Stimulated activated CD8-positive, alpha-beta memory T cell treated with anti-CD3 and anti-CD28 coated beads, Interleukin-2, amount 100 ng/mL, for 48 hours (primary cell): ENCODE results near the gene ZDHHC11.
"Not testable (repeated sequence)": the region's sequence is repeated elsewhere in the genome, so short reads cannot be mapped to it uniquely, and the experiment has no call there.

Source experiments
- DNase-seq, 2 donors: peaks; one replicate each; pipeline ENCODE4 v3.0.0-alpha.2; 2020; ENCODE audit warnings: low read depth in 2 of 2

ZDHHC11 gene

DNA sequence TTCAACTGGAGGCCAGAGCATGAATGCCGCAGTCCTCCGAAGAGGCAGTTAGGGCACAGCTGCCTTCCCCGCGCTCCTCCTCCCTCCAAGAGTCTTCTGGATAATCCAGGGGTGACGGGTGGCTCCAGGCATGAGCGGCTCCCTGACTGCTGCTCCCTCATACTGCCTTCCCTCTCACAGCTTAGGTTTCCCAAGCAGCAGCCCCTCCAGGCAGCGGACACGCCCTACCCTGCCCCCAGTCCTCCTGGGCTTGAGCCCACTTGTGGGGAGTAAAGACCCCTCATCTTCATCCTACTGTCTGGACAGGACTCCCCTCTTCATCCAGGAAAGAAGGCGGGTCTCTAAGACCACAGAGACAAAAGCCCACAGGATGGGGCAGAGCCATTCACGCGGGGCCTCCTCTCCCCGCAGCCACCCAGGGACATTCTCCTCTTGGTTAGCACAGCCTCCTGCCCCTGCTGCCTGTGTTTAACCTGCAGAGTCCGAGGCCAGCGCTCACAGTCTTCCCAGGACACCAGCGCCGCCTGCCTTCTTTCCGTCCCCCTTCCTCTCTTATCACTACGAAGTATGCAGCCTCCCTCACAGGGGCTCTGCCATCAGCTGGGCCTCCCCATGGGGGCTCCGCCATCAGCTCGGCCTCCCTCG, 5.6 kb downstream of the ZDHHC11 start:
- not testable (repeated sequence) for DNase-seq

DNA sequence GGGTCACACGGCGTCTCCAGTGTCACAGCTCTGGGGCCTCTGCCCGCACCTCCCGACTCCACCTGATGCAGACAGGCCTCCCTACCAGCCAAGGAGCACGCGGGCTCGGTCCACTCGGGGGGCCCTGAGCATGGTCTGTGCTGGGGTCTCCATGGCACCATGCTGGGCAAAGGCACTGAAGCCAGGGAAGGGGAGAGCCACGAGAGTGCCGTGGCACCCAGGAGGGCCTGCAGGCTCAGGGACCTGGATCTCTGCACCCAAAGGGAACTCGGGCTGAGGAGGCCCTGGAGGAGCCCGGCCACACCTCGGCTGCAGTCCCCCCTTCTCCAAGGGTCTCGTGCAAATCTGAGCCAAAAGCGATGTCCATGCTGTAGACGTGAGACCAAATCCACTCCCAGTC, 6.4 kb downstream of the ZDHHC11 start:
- DNase-seq = not testable (repeated sequence)

DNA sequence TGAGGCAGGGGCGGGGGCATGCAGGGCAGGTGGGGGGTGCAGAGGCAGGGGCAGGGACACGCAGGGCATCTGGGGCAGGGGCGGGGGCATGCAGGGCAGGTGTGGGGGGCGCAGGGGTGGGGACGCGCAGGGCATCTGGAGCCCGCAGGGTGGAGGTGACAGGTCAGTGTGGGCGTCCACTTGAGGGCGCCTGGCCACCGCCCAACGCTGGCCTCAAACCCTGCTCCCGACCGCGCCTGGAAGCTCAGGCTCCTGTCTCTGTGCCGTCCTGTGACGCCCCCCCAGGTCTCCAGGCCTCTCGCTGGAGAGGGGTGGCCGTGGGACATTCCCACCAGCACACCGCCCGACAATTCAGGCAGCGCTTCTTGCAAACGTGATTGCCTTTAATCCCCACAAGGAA, 6.9 kb downstream of the ZDHHC11 start:
- DNase-seq = not testable (repeated sequence)

DNA sequence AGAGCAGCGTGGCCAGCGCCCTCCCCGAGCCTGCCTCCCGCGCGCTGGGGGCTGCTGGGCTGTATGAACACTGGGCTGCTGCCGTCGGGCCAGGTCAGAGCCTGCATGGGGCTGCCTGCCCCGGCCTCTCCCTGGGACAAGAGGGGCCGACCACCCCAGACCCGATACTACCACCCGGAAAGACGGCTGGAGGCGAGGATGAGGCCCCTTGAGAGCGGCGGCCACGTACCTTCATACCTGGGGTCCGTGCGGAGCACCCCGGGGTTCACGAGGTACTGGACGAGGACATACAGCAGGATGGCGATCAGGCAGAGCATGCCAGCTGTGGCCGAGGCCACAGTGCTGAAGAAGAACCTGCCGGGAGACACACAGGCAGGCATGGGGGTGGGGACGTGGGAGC, 7.4 kb downstream of the ZDHHC11 start:
- DNase-seq = not testable (repeated sequence)

DNA sequence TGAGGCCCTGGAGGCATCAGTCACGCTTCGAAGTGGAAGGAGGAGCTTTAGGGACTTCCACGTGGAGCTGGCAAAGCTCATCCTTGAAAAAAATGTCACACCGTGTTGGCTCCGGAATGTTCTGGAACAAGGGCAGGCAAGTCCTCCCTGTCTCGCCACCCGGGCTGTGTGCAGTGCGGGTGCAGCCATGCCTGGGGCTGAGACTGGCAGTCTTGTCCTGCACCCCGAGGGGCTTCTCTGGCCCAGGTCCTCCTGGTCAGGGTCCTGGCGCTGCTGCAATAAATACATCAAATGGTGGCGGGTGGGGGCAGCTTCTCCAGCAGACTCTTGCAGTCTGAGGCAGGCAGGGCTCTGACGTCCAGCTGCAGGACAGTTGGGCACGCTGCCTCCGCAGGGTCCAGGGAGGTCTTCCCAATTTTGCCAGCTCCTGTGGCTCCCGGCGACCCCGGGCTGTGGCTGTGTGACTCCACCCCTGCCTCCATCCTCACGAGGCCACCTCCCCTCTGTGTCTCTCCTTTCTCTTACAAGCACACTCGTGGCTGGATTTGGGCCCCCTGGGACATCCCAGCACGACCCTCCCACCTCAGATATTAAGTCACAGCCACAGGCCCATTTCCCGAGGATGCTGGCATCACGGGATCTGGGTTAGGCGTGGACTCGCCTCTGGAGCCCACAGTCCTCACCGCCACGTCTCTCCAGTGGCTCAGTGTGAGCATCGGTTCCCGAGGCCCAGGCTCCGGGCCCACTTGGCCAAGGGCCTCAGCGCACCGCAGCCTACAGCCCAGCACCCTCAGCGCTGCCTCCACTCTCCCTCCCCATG, 8.2 kb downstream of the ZDHHC11 start:
- DNase-seq = not testable (repeated sequence)

DNA sequence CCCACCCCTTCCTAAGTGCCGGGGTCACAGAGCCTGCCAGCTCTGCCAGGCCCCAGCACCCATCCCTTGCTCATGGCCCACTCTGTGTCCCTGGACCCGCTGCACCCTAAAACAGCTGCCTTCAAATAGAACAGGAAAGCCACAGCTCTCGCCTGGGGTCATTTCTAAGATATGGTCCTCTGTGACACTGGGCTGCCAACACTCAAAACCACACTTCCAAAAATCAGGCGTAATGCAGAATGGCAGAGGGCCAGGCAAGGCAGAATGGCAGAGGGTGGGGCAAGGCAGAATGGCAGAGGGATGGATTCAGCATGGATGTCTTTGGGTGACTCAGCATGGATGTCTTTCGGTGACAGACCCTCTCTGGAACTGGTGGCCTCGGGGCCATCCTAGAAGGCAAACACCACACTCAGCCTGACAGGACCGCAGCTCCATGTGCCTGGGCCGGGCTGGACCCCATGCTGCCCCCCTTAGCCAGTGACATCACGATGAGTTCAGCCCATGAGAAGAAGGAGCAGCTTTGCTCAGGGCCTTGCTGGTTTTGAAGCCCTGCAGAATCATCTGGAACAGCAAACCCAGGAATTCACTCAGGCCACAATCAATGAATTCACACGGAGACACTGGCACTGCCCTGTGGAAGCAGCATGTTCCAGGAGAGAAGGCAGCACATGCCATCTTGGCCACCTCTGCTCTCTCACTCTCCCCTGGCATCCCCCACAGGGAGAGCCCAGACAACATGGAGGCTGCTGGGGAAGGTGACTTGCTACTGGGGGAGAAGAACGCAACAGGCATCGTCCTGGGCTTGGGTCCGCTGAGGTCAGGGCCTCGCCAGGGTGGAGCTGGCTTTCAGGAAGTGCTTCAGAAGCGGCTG, 9.0 kb downstream of the ZDHHC11 start:
- DNase-seq = not testable (repeated sequence)

DNA sequence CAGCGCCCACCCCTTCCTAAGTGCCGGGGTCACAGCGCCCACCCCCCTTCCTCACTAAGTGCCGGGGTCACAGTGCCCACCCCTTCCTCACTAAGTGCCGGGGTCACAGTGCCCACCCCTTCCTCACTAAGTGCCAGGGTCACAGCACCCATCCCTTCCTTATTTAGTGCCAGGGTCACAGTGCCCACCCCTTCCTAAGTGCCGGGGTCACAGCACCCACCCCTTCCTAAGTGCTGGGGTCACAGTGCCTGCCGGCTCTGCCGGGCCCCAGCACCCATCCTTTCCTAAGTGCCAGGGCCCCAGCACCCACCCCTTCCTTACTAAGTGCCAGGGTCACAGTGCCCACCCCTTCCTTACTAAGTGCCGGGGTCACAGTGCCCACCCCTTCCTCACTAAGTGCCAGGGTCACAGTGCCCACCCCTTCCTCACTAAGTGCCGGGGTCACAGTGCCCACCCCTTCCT, 9.8 kb downstream of the ZDHHC11 start:
- not testable (repeated sequence) for DNase-seq

DNA sequence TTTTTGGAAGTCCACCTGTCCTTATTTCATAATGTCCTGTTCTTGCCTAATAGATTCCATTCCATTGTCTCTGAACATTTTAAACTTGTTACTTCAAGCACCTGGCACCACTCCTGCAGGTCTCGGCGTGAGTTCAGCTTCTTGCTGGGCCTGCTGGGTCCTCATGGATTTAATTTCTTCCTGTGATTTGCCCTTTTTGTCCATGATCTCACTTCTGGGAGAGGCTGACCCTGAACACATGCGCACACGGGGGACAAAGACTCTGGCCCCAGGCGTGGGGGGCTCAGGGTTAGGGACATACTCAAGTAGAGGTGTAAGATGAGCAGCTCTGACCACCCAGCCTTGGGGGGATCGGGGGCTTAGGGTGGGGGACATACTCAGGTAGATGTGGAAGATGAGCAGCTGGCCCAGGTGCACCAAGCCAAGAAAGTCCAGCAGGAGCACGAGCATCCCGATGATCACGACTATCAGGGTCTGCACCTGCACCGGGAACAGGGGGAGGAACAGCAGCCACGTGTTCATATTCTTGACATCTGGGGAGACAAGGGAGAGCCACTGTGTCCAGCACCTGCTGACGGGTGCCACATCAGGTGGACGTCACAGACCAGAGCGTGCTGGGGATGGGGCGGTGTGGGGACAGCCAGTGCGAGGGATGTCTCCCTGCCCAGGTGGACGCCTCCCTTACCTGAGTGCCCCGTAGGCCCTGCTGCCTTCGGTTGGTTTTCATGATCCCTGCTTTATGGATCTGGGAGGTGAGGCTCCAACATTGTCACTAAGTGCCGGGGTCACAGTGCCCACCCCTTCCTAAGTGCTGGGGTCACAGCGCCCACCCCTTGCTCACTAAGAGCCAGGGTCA, 10.4 kb downstream of the ZDHHC11 start:
- not testable (repeated sequence) for DNase-seq

DNA sequence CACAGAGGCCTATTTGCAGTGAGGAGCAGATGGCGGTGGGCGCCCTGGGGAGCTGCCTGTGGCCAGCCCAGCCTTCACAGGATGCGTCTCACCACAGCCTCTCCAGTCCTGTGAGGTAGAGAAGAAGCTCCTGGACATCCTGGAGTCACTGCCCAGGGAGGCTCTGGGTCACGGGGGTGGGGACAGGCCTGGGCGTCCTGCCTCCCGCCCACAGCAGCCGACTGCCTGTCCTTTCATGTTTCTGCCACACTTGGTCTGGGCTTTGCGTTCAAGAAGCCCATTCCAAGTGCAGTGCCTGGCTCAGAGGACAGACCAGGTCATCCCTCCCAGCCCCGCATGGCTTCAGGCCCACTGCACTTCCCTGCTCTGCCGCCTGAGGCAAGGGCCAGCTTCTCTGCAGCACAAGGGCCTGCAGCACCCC, 12.3 kb downstream of the ZDHHC11 start:
- not testable (repeated sequence) for DNase-seq

DNA sequence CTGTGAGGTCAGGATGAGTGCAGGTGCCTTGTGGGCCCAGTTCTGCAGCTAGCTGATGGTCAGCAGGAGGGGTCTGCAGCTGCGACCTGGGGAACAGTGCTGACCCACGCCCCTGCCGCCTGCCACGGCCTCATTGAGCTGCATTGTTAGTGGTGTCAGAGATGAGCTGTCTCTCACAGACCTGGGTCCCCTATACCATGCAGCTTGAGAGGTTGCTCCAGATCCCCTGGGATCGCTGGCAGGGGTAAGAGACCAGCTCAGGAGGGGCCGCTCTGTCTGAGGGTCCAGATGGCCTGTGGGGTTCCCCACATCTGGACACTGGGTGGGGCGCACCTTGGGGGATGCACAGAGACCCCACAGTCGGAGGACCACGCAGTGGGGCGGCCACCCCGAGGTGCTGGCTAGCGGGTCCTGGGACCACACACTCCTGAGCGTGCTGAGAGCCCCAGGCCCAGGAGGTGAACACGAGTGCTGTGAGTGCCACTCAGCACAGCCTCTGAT, 13.1 kb downstream of the ZDHHC11 start:
- not testable (repeated sequence) for DNase-seq

DNA sequence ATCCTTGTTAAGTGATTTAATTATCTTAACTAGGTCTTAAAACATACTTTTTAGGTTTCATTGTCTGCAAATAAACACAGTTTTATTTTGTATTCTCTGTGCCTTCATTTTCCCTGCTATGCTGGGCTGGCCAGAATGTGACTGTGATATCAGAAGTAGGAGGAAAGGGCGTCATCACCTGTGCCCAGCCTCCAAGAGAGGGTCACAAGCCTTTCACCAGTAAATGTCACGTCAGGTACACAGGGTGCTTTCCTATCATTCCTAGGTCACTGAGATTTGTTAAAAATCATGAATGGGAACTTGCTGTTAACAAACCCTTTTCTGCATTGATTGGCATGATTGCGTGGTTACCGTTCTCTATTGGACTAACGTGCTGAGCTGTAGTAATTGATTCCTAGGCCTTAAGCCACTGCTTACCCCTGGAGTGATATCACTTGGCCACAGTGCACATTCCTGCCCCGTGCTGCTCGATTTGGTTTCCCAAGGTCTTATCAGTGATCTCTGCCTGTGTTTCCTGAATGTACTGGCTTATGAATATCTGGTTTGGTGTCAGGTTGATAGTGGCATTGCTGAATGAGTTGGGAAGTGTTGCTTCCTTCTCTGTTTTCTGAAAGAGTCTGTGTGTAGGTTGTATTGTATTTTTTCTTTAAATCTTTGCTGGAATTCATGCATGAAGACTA, 14.7 kb downstream of the ZDHHC11 start:
- DNase-seq = not testable (repeated sequence)

DNA sequence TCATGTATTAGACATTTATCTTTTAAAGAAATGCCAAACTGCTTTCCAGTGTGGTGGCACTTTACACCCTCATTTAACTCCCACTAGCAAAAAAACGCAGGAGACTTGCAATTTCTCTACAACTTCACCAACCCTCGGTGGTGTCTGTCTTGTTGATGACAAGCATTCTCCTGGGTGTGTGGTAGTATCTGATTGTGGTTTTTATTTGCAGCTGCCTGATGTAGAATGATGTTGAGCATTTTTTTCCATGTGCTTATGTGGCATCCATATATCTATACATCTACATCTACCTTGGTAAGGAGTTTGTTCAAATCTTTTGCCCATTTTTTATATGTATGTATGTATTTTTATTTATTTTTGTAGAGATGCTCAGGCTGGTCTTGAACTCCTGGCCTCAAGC, 16.8 kb downstream of the ZDHHC11 start:
- DNase-seq = not testable (repeated sequence)

DNA sequence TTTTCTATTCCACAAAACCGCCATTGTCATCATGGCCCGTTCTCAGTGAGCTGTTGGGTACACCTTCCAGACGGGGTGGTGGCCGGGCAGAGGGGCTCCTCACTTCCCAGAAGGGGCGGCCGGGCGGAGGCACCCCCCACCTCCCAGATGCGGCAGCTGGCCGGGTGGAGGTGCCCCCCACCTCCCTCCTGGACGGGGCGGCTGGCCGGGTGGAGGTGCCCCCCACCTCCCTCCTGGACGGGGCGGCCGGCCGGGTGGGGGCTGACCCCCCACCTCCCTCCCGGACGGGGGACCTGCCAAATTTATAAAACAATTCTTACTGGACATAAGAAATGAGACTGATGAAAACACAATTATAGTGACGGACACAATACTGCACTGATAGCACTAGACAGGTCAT, 22.6 kb downstream of the ZDHHC11 start:
- DNase-seq = not testable (repeated sequence)

DNA sequence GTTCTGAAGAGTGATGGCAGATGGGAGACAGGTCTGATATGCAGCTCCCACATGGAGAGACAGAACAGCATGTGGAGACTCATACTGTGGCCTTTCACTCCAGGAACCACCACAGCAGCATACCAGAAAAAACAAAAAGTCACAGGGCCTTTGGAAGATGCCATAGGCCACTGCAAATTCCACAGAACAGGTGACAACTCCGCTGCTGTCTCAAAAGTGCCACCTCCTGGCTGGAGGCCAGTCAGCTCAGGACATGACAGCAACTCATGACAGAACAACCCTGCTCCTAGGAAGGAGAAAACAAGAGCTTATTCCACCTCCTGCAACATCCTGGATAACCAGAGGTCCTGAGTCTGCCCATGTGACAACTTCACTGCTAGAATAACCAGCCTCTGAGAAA, 25.2 kb downstream of the ZDHHC11 start:
- DNase-seq = not testable (repeated sequence)

DNA sequence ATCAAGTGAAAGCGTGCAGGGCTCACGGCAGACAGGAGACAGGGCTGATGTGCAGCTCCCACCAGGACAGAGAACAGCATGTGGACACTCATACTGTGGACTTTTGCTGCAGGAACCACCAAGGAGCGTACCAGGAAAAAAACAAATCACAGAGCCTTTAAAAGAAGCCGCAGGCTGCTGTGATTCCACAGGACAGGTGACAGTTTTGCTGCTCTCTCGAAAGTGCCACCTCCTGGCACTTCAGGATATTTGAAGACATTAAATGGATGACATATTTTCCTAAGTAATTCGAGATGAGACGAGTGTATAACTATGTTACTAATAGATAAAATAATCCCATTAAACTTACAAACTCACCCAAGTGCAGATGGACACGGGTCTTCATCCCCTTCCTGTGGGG, 29.3 kb downstream of the ZDHHC11 start:
- DNase-seq = no peak

DNA sequence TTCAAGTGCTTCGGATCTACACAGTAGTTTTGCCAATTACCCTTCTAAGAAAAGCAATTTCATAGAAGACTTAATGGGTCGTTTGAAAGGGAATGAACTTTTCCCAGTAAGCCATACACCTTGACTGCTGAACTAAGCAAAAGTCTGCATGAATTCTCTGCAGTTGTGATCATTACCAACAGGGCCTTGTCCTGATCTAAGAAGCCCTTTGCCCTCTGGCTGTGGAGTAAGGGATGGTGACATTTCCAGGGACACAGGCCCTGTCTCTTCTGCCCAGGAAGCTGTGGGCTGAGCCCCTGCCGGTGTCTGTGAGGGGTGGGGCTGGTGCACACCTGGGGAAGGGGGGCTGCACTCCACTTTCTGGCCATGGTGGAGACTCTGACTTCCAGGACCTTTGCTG, 30.5 kb downstream of the ZDHHC11 start:
- DNase-seq = no peak

DNA sequence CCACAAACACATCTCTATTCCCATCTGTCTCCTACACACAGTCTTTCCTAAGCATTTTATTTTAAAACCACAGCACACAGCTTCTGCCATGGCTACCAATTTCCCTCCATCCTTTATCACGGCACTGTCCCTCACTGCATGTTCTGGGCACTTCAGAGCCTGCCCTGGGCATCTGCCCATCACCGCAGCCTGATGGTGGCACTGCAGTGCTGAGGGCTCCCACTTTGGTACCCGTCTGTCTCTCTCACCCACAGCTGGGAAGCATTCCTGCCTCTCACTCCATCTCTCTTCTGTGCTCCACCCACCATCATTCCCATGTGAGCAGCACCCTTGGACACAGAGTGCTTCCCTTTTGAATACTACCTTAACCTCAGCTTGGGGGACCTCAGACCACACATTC, 31.7 kb downstream of the ZDHHC11 start:
- DNase-seq = no peak

DNA sequence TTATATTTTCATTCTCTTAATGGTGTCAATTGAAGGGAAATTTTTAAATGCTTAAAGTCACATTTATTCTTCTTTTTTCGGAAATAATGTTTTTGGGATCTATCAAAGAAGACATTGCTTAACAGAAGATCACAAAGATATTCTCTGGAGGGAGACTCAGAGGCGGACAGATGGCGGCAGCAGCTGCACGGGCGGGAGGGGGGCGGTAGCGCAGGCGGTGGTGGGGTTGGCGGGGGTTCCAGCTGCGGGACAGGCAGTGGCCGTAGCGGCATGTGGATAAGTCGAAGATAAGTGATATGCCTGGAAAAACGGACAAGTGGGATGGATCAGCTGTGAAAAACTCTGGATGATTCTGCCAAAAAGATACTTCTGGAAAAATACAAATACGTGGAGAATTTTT, 34.6 kb downstream of the ZDHHC11 start:
- DNase-seq = no peak

DNA sequence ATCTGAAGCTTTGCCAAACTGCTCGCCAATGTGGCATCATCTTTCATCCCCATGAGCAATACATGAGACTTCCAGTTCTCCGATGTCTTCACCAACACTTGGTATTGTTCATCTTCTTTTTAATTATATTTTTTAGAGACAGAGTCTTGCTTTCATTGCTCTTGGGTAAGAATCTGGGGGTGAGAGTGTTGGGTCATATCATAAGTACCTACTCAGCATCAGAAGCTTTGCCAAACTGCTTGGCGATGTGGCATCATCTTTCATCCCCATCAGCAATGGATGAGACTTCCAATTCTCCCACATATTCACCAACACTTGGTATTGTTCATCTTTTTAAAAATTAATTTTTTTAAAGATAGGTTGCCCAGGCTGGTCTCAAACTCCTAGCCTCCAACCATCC, 35.3 kb downstream of the ZDHHC11 start:
- DNase-seq = no peak

DNA sequence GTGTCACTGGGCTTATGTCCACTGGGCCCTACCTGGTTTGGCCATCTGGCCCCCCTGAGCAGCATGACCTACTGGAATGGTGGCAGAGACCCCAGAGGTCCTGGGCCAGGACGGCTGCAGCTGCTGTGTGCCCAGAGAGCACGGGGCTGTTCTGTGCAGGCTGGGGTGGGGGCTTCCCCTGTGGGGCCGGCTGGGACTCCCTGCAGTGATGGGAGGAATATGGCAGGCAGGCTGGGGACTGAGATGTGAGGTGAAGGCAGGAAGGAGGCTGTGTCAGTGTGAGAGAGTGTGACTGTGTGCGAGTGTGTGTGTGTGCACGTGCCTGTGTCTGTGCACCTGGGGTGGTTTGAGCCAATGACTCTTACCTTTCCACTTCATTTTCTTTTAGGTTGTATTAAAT, 37.2 kb downstream of the ZDHHC11 start:
- DNase-seq = not testable (repeated sequence)
